GM19324 (cell line): ENCODE data around the gene KPNB1.
A peak's percentile ranks its signal among the peaks of the same experiment; 100 is the strongest.

ENCODE experiments used
- ATAC-seq: cut with Tn5 transposase; IDR thresholded peaks from one replicate; pipeline ENCODE4 v1.9.1; 2021; ENCODE audit warnings: mild to moderate bottlenecking, moderate library complexity; ENCODE audit not compliant: unreplicated experiment, low FRiP score

Gene KPNB1

DNA sequence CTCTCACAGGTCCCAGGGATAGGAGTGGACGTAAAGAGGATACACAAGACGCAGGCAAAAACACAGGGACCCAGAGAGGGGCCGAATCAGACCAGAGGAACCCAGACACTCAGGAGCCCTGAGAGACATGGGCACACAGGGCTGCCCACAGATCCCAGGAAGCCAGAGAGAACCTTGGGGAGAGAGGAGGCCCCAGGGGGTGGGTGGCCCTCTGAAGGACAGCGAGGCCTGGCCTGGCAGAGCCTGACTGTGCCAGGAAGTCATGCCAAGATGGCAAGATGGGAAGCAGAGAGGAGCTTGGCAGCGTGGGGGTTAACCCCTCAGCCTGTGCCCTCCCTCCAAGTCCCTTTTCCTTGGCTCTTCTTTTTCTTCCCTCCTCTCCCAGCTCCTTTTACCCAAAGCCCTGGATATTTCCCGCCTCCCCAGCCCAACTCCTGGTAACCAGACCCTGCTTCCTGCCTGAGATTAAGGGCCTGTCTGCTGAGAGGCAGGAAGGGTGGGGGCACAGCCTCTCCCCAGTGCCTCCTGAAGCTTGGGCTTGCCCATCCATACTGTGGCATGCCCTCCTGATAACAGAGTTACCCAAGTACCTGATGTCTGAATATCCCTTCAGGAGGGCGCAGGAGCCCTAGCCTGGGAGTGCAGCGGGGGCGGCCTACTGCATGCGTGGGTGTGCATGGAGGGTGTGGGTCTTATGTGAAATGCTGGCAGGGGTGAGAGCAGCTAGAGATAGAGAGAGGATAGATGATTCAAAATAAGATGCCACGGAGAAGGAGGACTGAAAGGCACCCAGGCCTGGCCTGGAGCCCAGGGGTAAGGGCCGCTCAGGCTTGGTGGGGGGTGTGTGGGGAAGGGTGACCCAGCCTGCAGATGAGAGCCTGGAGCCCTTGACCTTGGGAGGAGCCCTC lies 77.3 kb downstream of the KPNB1 start:
- ATAC-seq: no peak

DNA sequence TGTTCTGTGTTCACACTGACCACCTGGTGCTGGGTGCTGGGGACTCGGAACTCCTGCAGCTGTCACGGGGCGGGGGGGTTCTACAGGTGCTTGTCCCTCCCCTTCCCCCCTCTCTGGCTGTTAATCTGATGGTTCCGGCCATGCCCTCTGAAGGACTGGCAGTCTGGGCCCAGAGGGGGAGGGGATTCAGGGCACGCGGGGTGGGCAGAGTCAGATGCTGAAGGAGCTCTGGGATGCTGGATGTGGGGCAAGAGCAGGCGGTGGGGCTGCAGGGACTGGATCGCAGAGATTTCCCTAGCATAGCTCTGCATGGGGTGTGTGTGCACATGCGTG lies 78.0 kb downstream of the KPNB1 start:
- no peak for ATAC-seq

DNA sequence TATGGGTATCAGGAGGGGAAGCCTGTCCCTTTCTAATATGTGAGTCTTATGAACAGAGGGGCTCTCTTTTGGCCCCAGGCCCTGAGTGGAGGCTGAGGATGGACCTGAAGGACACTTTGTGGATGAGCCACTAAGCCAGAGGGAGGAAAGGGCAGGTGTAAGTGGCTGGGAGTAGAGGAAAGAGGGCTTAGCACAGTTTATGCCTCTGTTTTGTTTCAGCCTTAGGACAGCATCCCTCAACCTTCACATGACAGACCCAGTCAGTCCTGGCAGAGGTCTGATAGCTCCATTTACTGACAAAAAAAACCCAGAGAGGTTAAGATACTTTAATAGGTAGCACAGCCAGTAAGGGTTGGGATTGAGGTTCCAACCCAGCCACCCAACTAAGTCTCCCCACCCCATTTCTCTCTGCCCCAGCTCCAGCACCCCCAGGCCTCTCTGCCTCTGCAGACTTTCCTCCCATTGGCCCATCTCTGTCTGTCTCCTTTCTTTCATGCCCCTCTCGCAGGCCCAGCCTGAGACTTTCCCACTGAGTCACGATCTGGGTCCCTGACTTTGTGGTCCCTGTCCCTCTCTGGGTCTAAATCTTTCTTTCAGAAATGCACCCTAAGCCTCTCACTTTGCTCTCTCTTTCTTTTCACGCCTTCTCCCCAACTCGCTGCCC lies 78.6 kb downstream of the KPNB1 start:
- no peak for ATAC-seq

DNA sequence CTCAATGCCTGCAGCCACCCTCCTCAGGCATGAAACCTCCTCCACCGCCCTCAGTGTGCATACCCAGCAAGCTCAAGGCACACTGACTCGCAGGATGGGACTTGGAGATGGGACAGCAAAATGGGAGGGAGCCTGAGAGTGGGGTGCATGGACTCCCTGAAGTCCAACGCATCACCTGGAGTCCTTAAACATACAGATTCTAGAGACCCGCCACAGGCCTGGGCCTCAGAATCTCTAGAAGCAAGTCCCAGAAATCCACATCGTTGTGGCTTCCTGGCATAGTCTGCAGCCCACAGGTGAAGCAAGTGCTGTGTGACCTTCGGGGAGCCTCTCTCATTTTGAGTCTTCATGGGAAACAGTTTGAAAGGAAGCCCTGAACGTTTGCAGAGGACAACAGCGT lies 79.8 kb downstream of the KPNB1 start:
- ATAC-seq: no peak

DNA sequence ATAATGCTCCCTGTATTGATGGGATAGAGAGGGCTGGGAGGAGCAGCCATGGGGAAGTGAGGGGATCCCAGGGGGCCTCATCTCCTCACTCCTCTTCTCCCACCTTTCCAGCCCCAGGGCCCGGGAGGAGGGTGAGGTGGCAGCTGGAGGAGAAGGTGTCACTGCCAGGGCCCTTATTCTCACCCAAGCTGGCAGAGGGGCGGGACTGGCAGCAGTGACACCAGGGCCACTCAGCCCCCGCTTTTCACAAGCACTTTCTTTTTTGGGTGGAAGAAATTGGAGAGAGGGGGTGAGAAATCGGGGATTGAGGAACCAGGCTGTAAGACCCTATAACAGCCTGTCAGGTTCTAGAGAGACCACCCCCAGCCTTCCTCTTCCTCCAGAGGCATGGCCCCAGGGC lies 81.0 kb downstream of the KPNB1 start:
- ATAC-seq: no peak

DNA sequence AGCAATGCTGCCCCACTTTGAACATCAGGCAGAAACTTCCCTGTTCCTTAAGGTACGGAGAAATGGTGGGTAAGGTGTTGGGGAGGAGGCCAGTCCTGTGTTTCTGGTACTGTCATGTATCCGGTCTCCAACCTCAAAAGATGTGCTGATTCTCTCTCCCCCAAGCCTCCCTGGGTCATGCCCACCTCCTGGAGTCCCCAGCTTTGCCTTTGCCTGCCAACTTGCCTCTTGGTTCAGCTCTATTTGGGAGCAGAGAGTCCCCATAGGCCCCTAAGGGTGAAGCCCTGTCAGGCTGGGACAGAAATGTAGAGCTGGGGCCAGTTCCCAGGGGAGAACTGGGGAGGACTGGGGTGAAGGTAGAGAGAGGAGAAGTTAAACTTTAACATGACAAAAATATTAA lies 81.7 kb downstream of the KPNB1 start:
- no peak for ATAC-seq

DNA sequence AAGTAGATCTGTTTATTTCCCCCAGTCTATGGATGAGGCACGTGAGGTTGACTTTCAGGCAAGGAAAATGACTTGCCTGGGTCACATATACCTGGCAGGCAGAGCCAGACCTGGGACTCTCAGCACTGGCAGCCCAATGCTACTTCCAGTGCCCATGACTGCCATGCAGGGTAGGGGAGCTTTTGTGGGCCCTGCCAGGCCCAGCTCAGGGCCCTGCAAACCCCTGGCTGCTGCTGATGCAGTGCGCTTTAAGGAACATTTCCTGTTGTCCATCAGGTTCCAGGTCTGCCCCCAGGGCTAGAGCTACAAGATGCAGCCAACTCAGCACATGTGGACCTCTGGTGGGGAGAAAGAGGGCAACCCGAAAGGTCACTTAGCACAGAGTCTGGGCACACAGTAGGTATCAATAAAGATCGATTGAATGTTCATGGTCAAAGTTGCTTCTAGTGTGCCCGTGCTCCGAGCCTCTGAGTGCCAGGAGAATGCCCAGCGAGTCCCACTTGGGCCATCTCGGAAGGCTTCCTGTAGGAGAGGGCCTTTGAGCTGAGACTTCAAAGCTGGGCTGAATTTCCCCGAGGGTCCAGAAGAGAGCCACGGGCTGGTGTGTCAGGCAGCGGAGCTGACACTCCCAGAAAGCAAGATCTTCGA lies 82.8 kb downstream of the KPNB1 start:
- no peak for ATAC-seq

DNA sequence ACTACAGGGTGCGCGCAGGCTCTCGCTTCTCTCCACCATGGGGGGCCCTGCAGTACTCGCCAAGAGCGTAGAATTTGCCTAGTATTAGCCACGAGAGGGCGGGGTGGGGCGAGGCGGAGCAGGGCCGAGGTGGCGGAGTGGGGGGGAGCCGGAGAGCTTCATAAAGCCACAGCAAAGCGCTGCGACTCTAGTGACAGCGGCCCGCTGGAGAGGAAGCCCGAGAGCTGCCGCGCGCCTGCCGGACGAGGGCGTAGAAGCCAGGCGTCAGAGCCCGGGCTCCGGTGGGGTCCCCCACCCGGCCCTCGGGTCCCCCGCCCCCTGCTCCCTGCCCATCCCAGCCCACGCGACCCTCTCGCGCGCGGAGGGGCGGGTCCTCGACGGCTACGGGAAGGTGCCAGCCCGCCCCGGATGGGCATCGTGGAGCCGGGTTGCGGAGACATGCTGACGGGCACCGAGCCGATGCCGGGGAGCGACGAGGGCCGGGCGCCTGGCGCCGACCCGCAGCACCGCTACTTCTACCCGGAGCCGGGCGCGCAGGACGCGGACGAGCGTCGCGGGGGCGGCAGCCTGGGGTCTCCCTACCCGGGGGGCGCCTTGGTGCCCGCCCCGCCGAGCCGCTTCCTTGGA lies 83.4 kb downstream of the KPNB1 start, which contains the start of gene TBX21:
Gene TBX21, plus strand, starts transcription at position 190 of the 627 bp plus-strand sequence. Its CDS starts 219 bp downstream, at position 409.
- ATAC-seq: peak; percentile 55

DNA sequence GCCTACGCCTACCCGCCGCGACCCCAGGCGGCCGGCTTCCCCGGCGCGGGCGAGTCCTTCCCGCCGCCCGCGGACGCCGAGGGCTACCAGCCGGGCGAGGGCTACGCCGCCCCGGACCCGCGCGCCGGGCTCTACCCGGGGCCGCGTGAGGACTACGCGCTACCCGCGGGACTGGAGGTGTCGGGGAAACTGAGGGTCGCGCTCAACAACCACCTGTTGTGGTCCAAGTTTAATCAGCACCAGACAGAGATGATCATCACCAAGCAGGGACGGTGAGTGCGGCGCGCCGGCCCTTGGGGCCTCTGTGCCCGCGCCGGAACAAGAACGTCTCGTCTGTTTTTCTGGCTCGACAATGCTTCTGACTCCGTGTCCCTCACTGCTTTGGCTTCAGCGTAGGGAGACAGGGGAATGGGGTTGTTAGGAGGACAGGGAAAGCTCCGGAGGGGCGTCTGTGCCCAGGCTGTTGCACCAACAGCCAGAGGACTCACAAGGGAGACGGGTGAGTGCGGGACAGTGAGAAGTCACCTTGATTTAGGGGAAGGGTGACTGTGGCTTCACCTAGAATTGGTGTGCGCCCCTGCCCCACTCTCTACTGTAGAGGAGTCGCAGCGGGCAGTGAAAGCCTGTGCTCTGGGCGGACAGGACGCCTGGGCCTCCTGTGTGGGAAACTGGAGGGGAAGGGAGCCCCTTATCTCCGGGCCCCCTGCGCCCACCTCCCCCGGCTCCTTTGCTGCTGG lies 84.1 kb downstream of the KPNB1 start:
- peak; percentile 16 for ATAC-seq

DNA sequence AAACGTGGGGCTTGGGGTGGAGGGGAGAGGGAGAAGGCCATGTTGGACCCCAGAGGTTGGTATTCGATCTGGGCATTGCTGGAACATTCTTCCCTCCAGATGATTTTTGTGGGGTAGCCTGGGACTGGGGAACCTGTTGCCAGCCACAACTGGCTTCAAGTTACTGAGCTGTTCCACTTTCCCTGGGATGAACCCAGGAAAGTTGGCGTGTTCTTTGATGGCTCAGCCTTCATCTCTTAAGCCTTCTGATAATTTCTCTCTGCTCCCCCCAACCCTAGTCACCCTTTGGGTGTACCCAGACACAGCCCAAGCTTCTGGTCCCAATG lies 85.4 kb downstream of the KPNB1 start:
- ATAC-seq: no peak
